Endodermal cell (in vitro differentiated cells): ENCODE results near the gene THADA. TPM values are rescaled to one million over a fixed set of nuclear protein-coding genes. Genes with fewer than 3 reads are reported as not detected.

Source experiments
- DNase-seq: peaks from one replicate; pipeline ENCODE4 v3.0.0-alpha.2; 2017
- H3K27ac ChIP-seq: 2 replicates; pipeline ENCODE4 v1.5.1; 2013; ENCODE audit warnings: mild to moderate bottlenecking, low read depth, low read length, moderate library complexity
- H3K27me3 ChIP-seq: 2 replicates; pipeline ENCODE4 v1.6.1; 2013; ENCODE audit warnings: mild to moderate bottlenecking, low read length, moderate library complexity; ENCODE audit not compliant: insufficient read depth, control insufficient read depth, poor library complexity, severe bottlenecking
- H3K36me3 ChIP-seq: 2 replicates; pipeline ENCODE4 v1.7.0; 2013; ENCODE audit warnings: mild to moderate bottlenecking, low read length, moderate library complexity; ENCODE audit not compliant: control insufficient read depth, insufficient read depth
- H3K4me1 ChIP-seq: one replicate; pipeline ENCODE4 v1.7.0; 2013; ENCODE audit warnings: low read length; ENCODE audit not compliant: control insufficient read depth, insufficient read depth
- H3K4me3 ChIP-seq: 2 replicates; pipeline ENCODE4 v1.5.1; 2013; ENCODE audit warnings: mild to moderate bottlenecking, low read length, moderate library complexity
- H3K9ac ChIP-seq: 2 replicates; pipeline ENCODE4 v1.6.1; 2013; ENCODE audit warnings: mild to moderate bottlenecking, low read length, moderate library complexity; ENCODE audit not compliant: poor library complexity, severe bottlenecking; ENCODE audit errors: extremely low read depth
- H3K9me3 ChIP-seq: 2 replicates; pipeline ENCODE4 v1.6.1; 2013; ENCODE audit warnings: mild to moderate bottlenecking, low read length, moderate library complexity; ENCODE audit not compliant: control insufficient read depth
- H3K27ac Mint-ChIP-seq: 2 replicates; pipeline ENCODE4 v1.8.0; 2020; ENCODE audit warnings: mixed read lengths
- H3K27me3 Mint-ChIP-seq: 2 replicates; pipeline ENCODE4 v1.8.0; 2021; ENCODE audit warnings: mild to moderate bottlenecking, mixed read lengths; ENCODE audit not compliant: insufficient read depth
- H3K36me3 Mint-ChIP-seq: 2 replicates; pipeline ENCODE4 v1.8.0; 2020; ENCODE audit warnings: low read depth, mixed read lengths
- H3K4me1 Mint-ChIP-seq: 2 replicates; pipeline ENCODE4 v1.8.0; 2020; ENCODE audit warnings: mixed read lengths
- H3K4me3 Mint-ChIP-seq: 2 replicates; pipeline ENCODE4 v1.8.0; 2020; ENCODE audit warnings: mild to moderate bottlenecking, moderate library complexity, mixed read lengths
- H3K9me3 Mint-ChIP-seq: 2 replicates; pipeline ENCODE4 v1.8.0; 2020; ENCODE audit warnings: mild to moderate bottlenecking, mixed read lengths
- WGBS, 2 experiments: methylation state at CpG; one replicate each; pipeline versions ENCODE4 v1.1.5 to v1.1.7; 2013; ENCODE audit warnings: missing lambda C conversion rate in 2 of 2, mixed read lengths in 1 of 2; ENCODE audit not compliant: insufficient coverage in 1 of 2, insufficient read length in 1 of 2; 5-methylcytosine and 5-hydroxymethylcytosine counted together
- total RNA-seq, 2 donors: library from RNA; stranded (reverse); fragmentation: NEBNext Ultra II Directional in 1 of 2; extraction: Animal tissue kit (Norgen Biotek cat#: 25700) in 1 of 2; gene quantifications; 2 replicates in 1 of 2; 3 replicates in 1 of 2; pipeline ENCODE4 v1.2.1, GENCODE V29; 2021
- TF ChIP-seq, protein P1 (sequence below): fragments of 200-600 bp; sonication (generic); conservative IDR thresholded peaks from 2 replicates; pipeline ENCODE4 v1.5.0; 2021; ENCODE audit warnings: antibody characterized with exemption, mild to moderate bottlenecking

THADA gene
- total RNA-seq, 2 donors from 2014 or later: 32.8 to 35.0 TPM

GRCh38 chr2:43542285-43542933, 53.4 kb downstream of the THADA start:
- Histone ChIP-seq H3K9ac (no peak overlapping the region), H3K36me3 (peaks cover 4% of the 10 kb centered on the region), H3K27me3 (no peaks in the 10 kb centered on the region), H3K4me3 (no peak overlapping the region), H3K9me3 (no peaks in the 10 kb centered on the region), H3K27ac (no peak overlapping the region), H3K4me1 (no peaks in the 10 kb centered on the region)
- WGBS, 2 experiments: 61 to 66% methylated on average over 2 of the region's 3 CpGs
- DNase-seq: no peak
- Mint-ChIP-seq H3K27me3 (no peaks in the 10 kb centered on the region), H3K36me3 (peaks cover 6% of the 10 kb centered on the region), H3K4me1 (no peaks in the 10 kb centered on the region), H3K27ac (no peak overlapping the region), H3K9me3 (peaks cover 9% of the 10 kb centered on the region), H3K4me3 (no peak overlapping the region)
- TF ChIP-seq, protein P1, sequence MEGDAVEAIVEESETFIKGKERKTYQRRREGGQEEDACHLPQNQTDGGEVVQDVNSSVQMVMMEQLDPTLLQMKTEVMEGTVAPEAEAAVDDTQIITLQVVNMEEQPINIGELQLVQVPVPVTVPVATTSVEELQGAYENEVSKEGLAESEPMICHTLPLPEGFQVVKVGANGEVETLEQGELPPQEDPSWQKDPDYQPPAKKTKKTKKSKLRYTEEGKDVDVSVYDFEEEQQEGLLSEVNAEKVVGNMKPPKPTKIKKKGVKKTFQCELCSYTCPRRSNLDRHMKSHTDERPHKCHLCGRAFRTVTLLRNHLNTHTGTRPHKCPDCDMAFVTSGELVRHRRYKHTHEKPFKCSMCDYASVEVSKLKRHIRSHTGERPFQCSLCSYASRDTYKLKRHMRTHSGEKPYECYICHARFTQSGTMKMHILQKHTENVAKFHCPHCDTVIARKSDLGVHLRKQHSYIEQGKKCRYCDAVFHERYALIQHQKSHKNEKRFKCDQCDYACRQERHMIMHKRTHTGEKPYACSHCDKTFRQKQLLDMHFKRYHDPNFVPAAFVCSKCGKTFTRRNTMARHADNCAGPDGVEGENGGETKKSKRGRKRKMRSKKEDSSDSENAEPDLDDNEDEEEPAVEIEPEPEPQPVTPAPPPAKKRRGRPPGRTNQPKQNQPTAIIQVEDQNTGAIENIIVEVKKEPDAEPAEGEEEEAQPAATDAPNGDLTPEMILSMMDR: peak; percentile 77

DNA sequence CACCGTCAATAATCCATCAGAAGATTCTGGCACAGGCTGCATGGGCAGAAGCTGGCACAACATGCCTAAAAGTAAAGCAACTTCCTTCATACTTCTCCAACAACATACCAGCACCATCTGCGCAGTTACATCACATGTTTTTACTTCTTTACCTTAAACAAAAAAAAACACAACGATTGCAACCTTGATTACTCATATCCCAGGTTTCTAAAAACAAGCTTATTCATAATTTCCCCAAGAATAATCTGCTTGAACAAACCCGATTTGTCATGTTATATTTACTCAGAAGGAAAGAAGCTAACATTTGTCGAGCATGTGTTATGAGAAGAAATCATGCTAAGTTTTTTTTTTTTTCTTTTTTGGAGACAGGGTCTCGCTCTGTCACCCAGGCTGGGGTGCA, 54.7 kb downstream of the THADA start:
- WGBS, 2 experiments: 90 to 97% methylated on average over 2 to 6 of the region's 6 CpGs

GRCh38 chr2:43540021-43540779, 55.6 kb downstream of the THADA start:
- H3K36me3 Mint-ChIP-seq: peaks cover 6% of the 10 kb centered on the region
- TF ChIP-seq, protein P1: no peak

More for the DNA sequence above, 54.7 kb downstream of the THADA start:
- Mint-ChIP-seq H3K9me3 (peaks cover 2% of the 10 kb centered on the region), H3K4me1 (no peaks in the 10 kb centered on the region), H3K4me3 (no peak overlapping the region), H3K27me3 (no peaks in the 10 kb centered on the region), H3K36me3 (peaks cover 3% of the 10 kb centered on the region), H3K27ac (no peak overlapping the region)
- TF ChIP-seq, protein P1: no peak
- DNase-seq: no peak
- Histone ChIP-seq H3K9me3 (no peaks in the 10 kb centered on the region), H3K9ac (no peak overlapping the region), H3K36me3 (peaks cover 4% of the 10 kb centered on the region), H3K4me3 (no peak overlapping the region), H3K27me3 (no peaks in the 10 kb centered on the region), H3K4me1 (no peaks in the 10 kb centered on the region), H3K27ac (no peak overlapping the region)

More at GRCh38 chr2:43540021-43540779, 55.6 kb downstream of the THADA start:
- H3K9me3 Mint-ChIP-seq: no peaks in the 10 kb centered on the region
- H3K4me3 Mint-ChIP-seq: no peak overlapping the region
- no peak overlapping the region for H3K27ac Mint-ChIP-seq
- Histone ChIP-seq H3K9ac (no peak overlapping the region), H3K9me3 (no peaks in the 10 kb centered on the region), H3K4me1 (no peaks in the 10 kb centered on the region), H3K27me3 (no peaks in the 10 kb centered on the region), H3K27ac (no peak overlapping the region), H3K36me3 (peaks cover 4% of the 10 kb centered on the region), H3K4me3 (no peak overlapping the region)
- no peaks in the 10 kb centered on the region for H3K4me1 Mint-ChIP-seq
- WGBS, 2 experiments: 84 to 96% methylated on average over 3 to 4 of the region's 4 CpGs
- no peaks in the 10 kb centered on the region for H3K27me3 Mint-ChIP-seq
- no peak for DNase-seq
